Prostate gland (tissue), 2 donors: ENCODE measurements around the gene RGS3. TPM values are rescaled to one million over a fixed set of nuclear protein-coding genes. Genes with fewer than 3 reads are reported as not detected.

Experiments used
- DNase-seq: peaks from one replicate; pipeline ENCODE4 v3.0.0-alpha.2; 2019; ENCODE audit warnings: low spot score
- H3K27ac ChIP-seq, 2 donors: fragments of 200-600 bp; sonication (generic); 2 replicates each; pipeline ENCODE4 v1.5.1; 2017 to 2019
- H3K27me3 ChIP-seq: fragments of 200-600 bp; sonication (generic); replicated peaks from 2 replicates; pipeline ENCODE4 v1.5.1; 2019; ENCODE audit not compliant: insufficient read depth
- H3K36me3 ChIP-seq, 2 donors: fragments of 200-600 bp; sonication (generic); 1 replicate in 1 of 2; 2 replicates in 1 of 2; pipeline versions ENCODE4 v1.5.1 to v1.8.1; 2017 to 2019
- H3K4me1 ChIP-seq: fragments of 200-600 bp; sonication (generic); replicated peaks from 2 replicates; pipeline ENCODE4 v1.5.1; 2019
- H3K4me3 ChIP-seq, 2 donors: fragments of 200-600 bp; sonication (generic); 2 replicates each; pipeline ENCODE4 v1.5.1; 2017 to 2019
- H3K9me3 ChIP-seq: fragments of 200-600 bp; sonication (generic); 2 replicates; pipeline ENCODE4 v1.5.1; 2017
- POLR2A ChIP-seq: fragments of 450-650 bp; IDR thresholded peaks from one replicate; pipeline ENCODE4 v1.6.1; 2016; ENCODE audit warnings: antibody characterized with exemption, mild to moderate bottlenecking
- POLR2AphosphoS5 ChIP-seq: sonication (generic); formaldehyde crosslinking; IDR thresholded peaks from one replicate; pipeline ENCODE4 v1.6.1; 2017; ENCODE audit warnings: antibody characterized with exemption
- WGBS: methylation state at CpG from one replicate; pipeline ENCODE4 v1.1.5; 2018; 5-methylcytosine and 5-hydroxymethylcytosine counted together
- intact Hi-C: fragments of 100-400 bp; cut with DNase I; formaldehyde crosslinking; loops from one replicate; pipeline ENCODE4 v1.14.2; 2022
- total RNA-seq, 2 donors: library from RNA; depleted of rRNA; stranded (reverse); fragments of >200 nt; gene quantifications; one replicate each; pipeline ENCODE4 v1.1.0, GENCODE V29; 2016
- TF ChIP-seq, protein P1 (sequence below), 4 experiments: fragments of 200-600 bp in 2 of 4; fragments of 450-650 bp in 2 of 4; sonication (generic) in 2 of 4; IDR thresholded peaks; 1 replicate in 3 of 4; 2 replicates in 1 of 4; pipeline ENCODE4 v1.5.1; 2016 to 2019; ENCODE audit warnings: antibody characterized with exemption in 4 of 4, mild to moderate bottlenecking in 2 of 4, moderate library complexity in 2 of 4

The RGS3 gene
- total RNA-seq, 2 donors from 2014 or later = 26.5 to 98.9 TPM

DNA sequence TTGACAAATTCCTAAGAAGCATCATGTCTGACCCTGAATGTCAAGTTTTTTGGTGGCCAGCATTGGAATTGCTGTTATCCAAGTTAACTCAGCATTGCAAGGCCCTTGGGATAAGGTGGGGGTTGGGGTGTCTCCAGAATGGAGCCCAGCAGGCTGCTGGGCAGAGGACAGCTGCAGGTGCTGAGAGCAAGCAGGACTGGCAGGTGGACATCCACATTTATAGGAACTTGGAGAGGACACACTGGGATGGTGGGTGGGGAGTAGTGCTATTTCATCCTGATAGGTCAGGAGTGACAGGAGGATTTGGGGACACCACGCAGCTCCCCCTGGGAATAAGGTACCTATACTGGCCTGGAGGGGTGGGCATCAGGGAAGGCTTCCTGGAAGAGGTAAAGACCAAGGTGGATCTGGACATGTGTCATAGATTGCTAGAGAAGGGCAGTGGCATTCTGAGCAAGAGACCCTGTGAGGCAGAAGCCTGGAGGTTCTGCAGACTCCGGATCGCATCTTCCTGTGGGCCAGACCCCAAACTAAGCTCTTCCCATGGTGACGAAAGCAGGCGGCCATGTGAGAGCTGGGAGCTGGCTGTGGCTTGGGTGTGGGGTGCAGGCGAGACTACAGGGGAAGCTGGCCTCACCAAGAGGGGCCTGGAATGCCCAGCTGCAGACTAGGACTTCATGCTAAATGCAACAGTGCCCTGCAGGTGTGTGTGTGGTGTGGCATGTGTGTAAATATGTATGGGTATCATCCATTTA lies 148.1 kb downstream of the RGS3 start:
- WGBS = 92% methylated on average over 6 of the region's 6 CpGs
- Histone ChIP-seq H3K27ac (no peak overlapping the region), H3K9me3 (no peaks in the 10 kb centered on the region), H3K4me1 (no peaks in the 10 kb centered on the region), H3K36me3 (no peaks in the 10 kb centered on the region), H3K27me3 (no peaks in the 10 kb centered on the region), H3K4me3 (no peak overlapping the region)
- intact Hi-C loops = no loop called here
- no peak for DNase-seq
- TF ChIP-seq, protein P1, sequence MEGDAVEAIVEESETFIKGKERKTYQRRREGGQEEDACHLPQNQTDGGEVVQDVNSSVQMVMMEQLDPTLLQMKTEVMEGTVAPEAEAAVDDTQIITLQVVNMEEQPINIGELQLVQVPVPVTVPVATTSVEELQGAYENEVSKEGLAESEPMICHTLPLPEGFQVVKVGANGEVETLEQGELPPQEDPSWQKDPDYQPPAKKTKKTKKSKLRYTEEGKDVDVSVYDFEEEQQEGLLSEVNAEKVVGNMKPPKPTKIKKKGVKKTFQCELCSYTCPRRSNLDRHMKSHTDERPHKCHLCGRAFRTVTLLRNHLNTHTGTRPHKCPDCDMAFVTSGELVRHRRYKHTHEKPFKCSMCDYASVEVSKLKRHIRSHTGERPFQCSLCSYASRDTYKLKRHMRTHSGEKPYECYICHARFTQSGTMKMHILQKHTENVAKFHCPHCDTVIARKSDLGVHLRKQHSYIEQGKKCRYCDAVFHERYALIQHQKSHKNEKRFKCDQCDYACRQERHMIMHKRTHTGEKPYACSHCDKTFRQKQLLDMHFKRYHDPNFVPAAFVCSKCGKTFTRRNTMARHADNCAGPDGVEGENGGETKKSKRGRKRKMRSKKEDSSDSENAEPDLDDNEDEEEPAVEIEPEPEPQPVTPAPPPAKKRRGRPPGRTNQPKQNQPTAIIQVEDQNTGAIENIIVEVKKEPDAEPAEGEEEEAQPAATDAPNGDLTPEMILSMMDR (IDR thresholded peaks at IDR 0.05) = no peak
- TF ChIP-seq POLR2AphosphoS5 (no peak), POLR2A (no peak)

DNA sequence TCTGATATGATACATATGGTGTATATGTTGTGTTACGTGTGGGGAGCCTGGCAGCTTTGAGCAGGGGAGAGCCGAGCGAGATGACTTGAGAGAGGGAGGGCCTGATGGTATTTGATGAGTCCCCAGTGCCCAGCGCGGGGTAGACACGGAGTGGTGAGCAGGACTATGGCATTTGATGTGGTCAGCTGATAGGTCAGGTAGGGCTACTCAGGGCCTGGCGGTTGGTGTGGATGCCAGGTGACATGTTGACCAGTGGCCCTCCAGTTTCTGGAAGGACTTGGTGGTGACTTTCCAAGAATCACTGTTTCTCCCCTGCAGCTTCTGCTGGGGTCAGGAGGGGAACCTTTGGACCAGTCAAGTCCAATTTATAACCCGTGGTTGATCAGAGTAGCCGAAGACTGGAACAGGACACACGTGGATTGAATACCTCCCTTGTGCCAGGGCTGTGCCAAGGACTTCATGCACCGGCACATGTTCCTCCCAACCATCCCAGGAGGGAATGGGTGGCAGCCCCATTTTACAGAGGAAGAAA lies 148.8 kb downstream of the RGS3 start:
- 97% methylated on average over 11 of the region's 11 CpGs for WGBS
- no peak overlapping the region for H3K4me3 ChIP-seq
- H3K9me3 ChIP-seq = no peaks in the 10 kb centered on the region
- no peaks in the 10 kb centered on the region for H3K36me3 ChIP-seq
- no peaks in the 10 kb centered on the region for H3K27me3 ChIP-seq
- no peak for TF ChIP-seq POLR2A
- TF ChIP-seq, protein P1 (IDR thresholded peaks at IDR 0.05) = no peak
- TF ChIP-seq POLR2AphosphoS5 = no peak
- no peak overlapping the region for H3K27ac ChIP-seq
- H3K4me1 ChIP-seq = no peaks in the 10 kb centered on the region
- no peak for DNase-seq
- intact Hi-C loops = no loop called here

DNA sequence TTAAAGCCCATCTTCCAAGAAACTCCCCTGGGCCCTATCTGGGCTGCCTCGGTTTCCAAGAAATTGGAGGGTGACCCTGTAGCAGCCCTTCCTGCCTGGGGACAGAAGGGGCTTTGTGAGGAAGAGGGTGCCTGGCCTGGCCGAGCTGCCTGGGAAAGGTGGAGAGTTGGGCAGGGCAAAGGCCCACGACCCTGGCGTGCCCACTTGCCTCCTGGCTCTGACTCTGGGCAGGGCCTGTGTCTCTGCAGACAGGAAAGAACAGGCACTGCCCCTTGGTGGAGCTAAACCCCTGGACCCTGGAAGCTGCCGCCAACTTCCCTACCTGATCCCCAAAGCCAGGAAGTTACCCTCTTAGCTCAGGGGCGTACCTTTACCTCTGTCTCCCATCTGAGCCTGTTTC lies 149.3 kb downstream of the RGS3 start:
- no peak overlapping the region for H3K4me3 ChIP-seq
- no peaks in the 10 kb centered on the region for H3K27me3 ChIP-seq
- WGBS = 92% methylated on average over 6 of the region's 6 CpGs
- no peak overlapping the region for H3K27ac ChIP-seq
- no peaks in the 10 kb centered on the region for H3K4me1 ChIP-seq
- H3K36me3 ChIP-seq = no peaks in the 10 kb centered on the region
- no peak for DNase-seq
- TF ChIP-seq POLR2AphosphoS5 (no peak), POLR2A (no peak)
- TF ChIP-seq, protein P1 (IDR thresholded peaks at IDR 0.05) = no peak
- H3K9me3 ChIP-seq = no peaks in the 10 kb centered on the region
- intact Hi-C loops = no loop called here

- Histone ChIP-seq H3K27ac (no peak overlapping the region), H3K4me3 (no peak overlapping the region), H3K27me3 (no peaks in the 10 kb centered on the region), H3K36me3 (no peaks in the 10 kb centered on the region), H3K4me1 (no peaks in the 10 kb centered on the region), H3K9me3 (no peaks in the 10 kb centered on the region)
- no peak for TF ChIP-seq POLR2A
- TF ChIP-seq, protein P1 (IDR thresholded peaks at IDR 0.05) = no peak
- no peak for TF ChIP-seq POLR2AphosphoS5
- no peak for DNase-seq
- 85% methylated on average over 6 of the region's 6 CpGs for WGBS
- intact Hi-C loops = no loop called here
Observed at GRCh38 chr9:113613815-113614413, 150.4 kb downstream of the RGS3 start.
